HG02840 (cell line): Measurements from ENCODE around the gene PREB.

Experiments
- ATAC-seq: cut with Tn5 transposase; IDR thresholded peaks from one replicate; pipeline ENCODE4 v1.9.1; 2021; ENCODE audit warnings: mild to moderate bottlenecking, moderate library complexity, moderate number of reproducible peaks; ENCODE audit not compliant: unreplicated experiment, low FRiP score

PREB gene

GRCh38 chr2:27083410-27084296 is 50.8 kb downstream of the PREB start:
- no peak for ATAC-seq

- no peak for ATAC-seq
Measured at GRCh38 chr2:27082773-27083409, 51.5 kb downstream of the PREB start.

GRCh38 chr2:27081984-27082772 is 52.3 kb downstream of the PREB start:
- ATAC-seq, result no peak
